Measurements from ENCODE around the gene PPM1D.
A peak's percentile ranks its signal among the peaks of the same experiment; 100 is the strongest.
"Not testable (repeated sequence)": the region's sequence is repeated elsewhere in the genome, so short reads cannot be mapped to it uniquely, and the experiment has no call there.

The PPM1D gene

DNA sequence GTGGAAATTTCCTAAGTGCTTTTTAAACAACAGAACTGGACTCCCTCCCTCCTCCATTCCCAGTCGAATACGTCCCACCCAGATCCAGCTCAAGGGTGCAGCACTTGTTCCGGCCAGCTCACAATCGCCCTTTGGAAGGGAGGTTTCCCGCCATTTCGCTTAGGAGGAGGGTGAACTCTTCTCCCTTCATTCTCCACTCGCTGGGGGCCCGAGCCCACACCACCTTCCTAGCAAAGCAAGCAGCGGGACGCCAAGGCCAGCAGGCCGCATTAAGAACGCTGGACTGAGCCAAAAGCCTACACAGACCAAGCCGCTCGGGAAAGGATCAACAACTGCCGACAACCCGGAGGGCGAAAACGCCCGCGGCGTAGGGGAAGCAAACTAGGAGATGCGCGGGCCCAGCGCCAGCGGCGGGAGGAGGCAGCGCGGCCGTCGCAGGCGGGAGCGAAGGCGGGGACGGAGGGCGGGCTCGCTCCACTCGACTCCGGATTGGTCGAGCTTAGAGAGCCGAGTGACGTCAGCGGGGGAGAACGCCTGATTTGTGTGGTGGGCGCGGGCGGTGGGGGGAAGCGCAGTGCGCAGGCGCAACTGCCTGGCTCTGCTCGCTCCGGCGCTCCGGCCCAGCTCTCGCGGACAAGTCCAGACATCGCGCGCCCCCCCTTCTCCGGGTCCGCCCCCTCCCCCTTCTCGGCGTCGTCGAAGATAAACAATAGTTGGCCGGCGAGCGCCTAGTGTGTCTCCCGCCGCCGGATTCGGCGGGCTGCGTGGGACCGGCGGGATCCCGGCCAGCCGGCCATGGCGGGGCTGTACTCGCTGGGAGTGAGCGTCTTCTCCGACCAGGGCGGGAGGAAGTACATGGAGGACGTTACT lies at the start of gene PPM1D:
Gene PPM1D (plus strand): TSS at position 574 of the 870 bp plus-strand sequence. CDS start 222 bp downstream, at position 796.
- peak; percentile 99 for DNase-seq

- not testable (repeated sequence) for DNase-seq
Observed at GRCh38 chr17:60552255-60552654, 47.7 kb upstream of the PPM1D start.

GRCh38 chr17:60554377-60554788 lies 45.6 kb upstream of the PPM1D start:
- no peak for DNase-seq

- no peak for DNase-seq
Observed at GRCh38 chr17:60555786-60556185, 44.2 kb upstream of the PPM1D start.

DNA sequence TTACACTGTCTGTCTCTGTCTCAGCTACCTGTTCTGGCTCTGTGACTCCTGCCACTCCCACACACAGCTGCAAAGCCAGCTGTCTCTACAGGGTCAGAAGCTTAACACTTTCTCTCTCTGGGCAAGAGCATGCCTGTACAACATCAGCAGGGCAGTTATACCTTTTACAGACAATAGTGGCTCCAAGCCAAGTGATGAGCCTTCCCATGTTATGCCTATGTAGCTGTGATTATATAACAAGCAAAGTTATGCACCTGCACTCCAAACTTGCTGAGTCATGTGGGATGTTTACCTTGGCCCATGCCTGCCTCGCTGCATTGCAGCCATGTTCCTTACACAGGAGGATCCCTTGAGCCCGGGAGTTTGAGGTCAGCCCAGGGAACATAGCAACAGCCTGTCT lies 42.2 kb upstream of the PPM1D start:
- no peak for DNase-seq

- DNase-seq: no peak
Observed at GRCh38 chr17:60559659-60559994, 40.4 kb upstream of the PPM1D start.

DNA sequence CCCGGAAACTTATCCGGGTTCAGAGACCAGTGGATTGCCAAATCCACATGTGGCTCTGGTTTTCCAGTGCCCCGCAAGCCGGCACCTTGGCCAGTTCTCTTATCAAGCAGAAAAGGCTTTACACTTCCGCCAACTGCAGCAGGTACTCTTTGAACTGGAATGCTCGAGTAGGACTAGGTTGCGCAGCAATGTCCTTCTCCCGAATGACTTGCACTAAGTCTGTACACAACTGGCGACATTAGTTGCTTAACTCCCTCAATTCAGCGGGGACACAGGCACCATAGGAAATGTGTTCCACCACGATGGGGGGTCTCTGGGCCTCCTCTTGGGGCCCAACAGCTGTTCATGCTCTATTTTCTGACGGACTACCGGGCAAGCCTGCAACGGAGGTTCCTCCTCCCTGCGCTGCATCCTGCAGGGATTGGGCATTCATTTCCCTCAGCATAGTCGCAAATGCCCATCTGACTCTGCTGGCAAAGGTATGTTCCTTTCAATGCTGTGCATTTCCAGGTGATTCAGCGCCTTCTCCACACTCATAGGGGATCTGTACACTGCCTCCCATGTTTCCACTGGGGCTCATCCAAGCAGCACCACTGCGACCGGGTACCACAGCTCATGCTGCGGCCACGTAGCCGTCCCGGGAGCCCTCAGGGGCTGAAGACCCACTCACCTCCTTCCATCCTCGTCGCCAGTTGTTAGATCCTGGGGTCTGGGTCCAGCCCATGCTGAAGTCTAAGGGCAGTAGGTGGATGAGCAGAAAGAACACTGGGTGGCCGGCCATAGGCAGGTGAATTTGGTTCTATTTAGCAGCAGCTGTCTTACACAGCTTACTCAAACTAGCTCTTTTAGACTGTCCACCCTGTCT lies 39.8 kb upstream of the PPM1D start:
- no peak for DNase-seq

DNA sequence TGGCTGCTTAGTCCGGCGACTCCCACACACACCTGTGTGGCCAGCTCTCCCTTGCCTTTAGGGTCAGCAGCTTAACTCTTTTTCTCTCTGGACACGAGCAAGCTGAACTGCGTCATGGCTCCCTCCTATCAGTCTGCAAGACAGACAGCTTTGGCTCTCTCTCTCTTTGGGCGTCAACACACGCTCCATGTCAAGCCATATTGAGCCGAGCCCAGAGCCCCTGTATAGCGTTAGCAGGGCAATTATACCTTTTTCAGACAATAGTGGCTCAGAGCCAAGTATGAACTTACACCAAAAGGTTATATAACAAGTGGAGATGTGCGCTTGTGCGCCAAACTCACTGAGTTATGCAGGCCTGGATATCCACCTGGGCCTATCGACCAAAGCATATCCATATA lies 39.1 kb upstream of the PPM1D start:
- no peak for DNase-seq

- no peak for DNase-seq
Observed at GRCh38 chr17:60562421-60562820, 37.6 kb upstream of the PPM1D start.

GRCh38 chr17:60563743-60564142 lies 36.2 kb upstream of the PPM1D start:
- DNase-seq: no peak

DNA sequence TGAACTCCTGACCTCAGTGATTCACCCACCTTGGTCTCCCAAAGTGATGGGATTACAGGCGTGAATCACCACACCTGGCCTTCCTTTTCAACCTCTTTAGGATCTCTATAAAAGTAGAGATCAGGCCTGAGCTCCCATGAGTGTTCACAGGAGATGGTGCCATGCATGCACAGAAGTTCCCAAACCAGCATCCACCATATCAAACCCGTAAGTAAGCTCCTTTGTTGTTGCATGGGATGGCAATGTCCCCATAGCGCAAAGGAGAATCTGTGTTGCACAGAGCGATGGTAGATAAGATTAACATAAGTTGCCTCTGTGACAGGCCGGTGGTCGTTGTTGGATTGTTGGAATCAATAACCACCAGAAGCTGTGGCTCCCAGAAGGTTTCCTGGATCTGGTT lies 34.8 kb upstream of the PPM1D start:
- DNase-seq: no peak

GRCh38 chr17:60573236-60574051 lies 26.5 kb upstream of the PPM1D start:
- DNase-seq: no peak

- peak; percentile 31 for DNase-seq
Observed at GRCh38 chr17:60577147-60577915, 22.7 kb upstream of the PPM1D start.

DNA sequence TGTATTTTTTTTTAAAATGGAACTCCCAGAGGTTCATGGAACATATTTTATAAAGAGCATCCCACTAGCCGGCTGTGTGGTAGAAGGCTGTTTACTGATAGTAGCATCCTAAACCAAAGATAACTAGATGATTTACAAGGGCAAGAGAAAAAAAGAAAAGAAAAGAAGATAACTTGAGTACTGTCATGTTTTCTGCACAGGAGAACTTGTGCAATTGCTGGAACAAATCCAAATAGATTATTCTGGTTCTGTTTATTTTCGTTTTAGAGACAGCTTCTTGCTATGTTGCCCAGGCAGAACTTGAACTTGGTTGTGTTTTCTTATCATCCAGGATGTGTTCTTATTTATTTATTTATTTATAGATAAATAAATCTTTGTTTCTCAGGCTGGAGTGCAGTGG lies 20.9 kb upstream of the PPM1D start:
- no peak for DNase-seq

DNA sequence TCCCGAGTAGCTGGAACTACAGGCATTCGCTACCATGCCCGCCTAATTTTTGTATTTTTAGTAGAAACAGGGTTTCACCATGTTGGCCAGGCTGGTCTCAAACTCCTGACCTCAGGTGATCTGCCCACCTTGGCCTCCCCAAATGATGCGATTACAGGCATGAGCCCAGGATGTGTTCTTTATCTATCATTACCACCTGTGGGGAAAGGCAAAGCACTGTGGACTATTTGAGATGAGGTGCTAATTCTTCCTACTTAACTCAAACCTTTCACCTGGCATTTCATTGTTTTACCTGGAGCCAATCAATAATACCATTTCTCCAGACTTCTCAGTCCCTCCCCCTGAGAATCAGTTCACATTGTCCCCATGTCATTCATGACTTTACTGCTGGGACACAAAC lies 20.4 kb upstream of the PPM1D start:
- no peak for DNase-seq

- DNase-seq: no peak
Observed at GRCh38 chr17:60583008-60583407, 17.0 kb upstream of the PPM1D start.

DNA sequence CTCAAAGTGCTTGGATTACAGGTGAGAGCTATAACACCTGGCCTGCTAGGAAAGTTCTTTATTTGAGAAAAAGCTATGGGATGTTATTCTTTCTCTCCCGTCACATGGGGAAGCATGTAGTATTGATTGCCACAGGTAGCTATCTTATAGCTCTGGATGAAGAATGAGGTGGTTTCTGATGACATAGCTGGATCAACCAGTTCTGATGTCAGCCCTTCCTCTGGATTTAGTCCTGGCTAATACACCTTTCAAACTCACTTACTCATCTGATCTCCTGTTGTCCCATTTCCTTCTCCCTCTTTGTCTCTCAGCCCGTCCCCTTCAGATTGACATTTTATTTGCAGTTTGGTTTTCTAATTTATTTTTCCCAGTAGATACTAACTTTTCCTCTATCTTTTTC lies 14.1 kb upstream of the PPM1D start:
- DNase-seq: no peak

- DNase-seq: no peak
Observed at GRCh38 chr17:60586288-60586974, 13.6 kb upstream of the PPM1D start.

- DNase-seq: no peak
Observed at GRCh38 chr17:60590070-60590469, 9.9 kb upstream of the PPM1D start.

GRCh38 chr17:60592750-60593149 lies 7.2 kb upstream of the PPM1D start:
- no peak for DNase-seq

- DNase-seq: not testable (repeated sequence)
Observed at GRCh38 chr17:60593441-60594036, 6.5 kb upstream of the PPM1D start.
